Activated naive CD4-positive, alpha-beta T cell treated with anti-CD3 and anti-CD28 coated beads, Interleukin-2, amount 50 U/mL, for 24 hours (primary cell): ENCODE data around the gene PTH1R.

Experiments used
- H3K27ac Mint-ChIP-seq: one replicate; pipeline ENCODE4 v1.8.0; 2021; ENCODE audit warnings: mild to moderate bottlenecking, mixed read lengths
- H3K27me3 Mint-ChIP-seq: one replicate; pipeline ENCODE4 v1.8.0; 2021; ENCODE audit warnings: mixed read lengths
- H3K36me3 Mint-ChIP-seq: one replicate; pipeline ENCODE4 v1.8.0; 2021; ENCODE audit warnings: mixed read lengths
- H3K4me1 Mint-ChIP-seq: one replicate; pipeline ENCODE4 v1.8.0; 2021; ENCODE audit warnings: mixed read lengths
- H3K4me3 Mint-ChIP-seq: one replicate; pipeline ENCODE4 v1.8.0; 2021; ENCODE audit warnings: mild to moderate bottlenecking, mixed read lengths
- H3K9me3 Mint-ChIP-seq: one replicate; pipeline ENCODE4 v1.8.0; 2021; ENCODE audit warnings: mixed read lengths

The PTH1R gene

GRCh38 chr3:46928282-46928681 lies 50.8 kb downstream of the PTH1R start:
- no peaks in the 10 kb centered on the region for H3K27me3 Mint-ChIP-seq
- peak overlapping the region; percentile 88 for H3K27ac Mint-ChIP-seq
- peak overlapping the region; percentile 34 for H3K4me3 Mint-ChIP-seq
- peaks cover 11% of the 10 kb centered on the region for H3K36me3 Mint-ChIP-seq
- H3K4me1 Mint-ChIP-seq = peaks cover 54% of the 10 kb centered on the region
- no peaks in the 10 kb centered on the region for H3K9me3 Mint-ChIP-seq

- Mint-ChIP-seq H3K36me3 (peaks cover 9% of the 10 kb centered on the region), H3K4me1 (peaks cover 58% of the 10 kb centered on the region), H3K4me3 (no peak overlapping the region), H3K27me3 (no peaks in the 10 kb centered on the region), H3K27ac (peak overlapping the region; percentile 60), H3K9me3 (no peaks in the 10 kb centered on the region)
Observed at GRCh38 chr3:46929324-46929723, 51.8 kb downstream of the PTH1R start.

DNA sequence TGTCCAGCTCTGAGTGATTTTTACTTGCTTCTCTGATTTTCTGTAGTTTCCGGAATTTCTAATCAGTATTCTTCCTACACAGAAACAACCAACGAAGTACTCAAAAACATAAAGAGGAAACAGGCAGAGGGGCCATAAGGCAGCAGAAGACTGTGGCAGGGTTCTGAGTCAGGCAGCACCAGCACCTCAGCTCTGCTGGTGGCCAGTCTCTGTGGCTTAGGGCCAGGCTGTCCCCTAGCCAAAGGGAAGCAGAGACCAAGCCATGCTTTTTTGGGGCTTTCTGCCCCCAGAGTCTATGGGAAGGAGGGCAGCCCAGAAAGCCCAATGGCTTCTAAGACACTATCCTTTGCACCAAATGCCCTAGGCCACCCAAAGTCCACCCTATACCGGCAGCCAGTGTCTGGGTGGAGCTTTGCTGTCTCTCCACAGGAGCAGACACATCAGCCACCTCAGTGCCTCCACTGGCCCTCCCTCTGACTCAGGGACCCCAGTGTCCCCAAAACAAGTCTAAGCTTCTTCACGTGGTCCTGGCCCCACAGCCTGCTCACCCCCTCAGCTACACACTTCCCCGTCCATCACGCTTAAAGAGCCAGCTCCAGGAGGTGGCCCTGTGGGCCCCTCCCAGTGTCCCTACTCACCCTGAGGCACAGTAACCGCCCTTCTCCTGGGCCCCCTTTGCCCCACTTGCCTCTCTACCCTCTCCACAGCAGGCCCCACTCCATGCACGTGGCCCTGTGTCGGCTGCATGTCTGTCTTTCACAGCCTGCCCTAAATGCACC lies 52.8 kb downstream of the PTH1R start:
- no peaks in the 10 kb centered on the region for H3K9me3 Mint-ChIP-seq
- no peaks in the 10 kb centered on the region for H3K27me3 Mint-ChIP-seq
- peaks cover 62% of the 10 kb centered on the region for H3K4me1 Mint-ChIP-seq
- H3K27ac Mint-ChIP-seq = peak overlapping the region; percentile 56
- no peak overlapping the region for H3K4me3 Mint-ChIP-seq
- peaks cover 9% of the 10 kb centered on the region for H3K36me3 Mint-ChIP-seq

- H3K36me3 Mint-ChIP-seq = peaks cover 9% of the 10 kb centered on the region
- no peak overlapping the region for H3K4me3 Mint-ChIP-seq
- no peaks in the 10 kb centered on the region for H3K9me3 Mint-ChIP-seq
- H3K4me1 Mint-ChIP-seq = peaks cover 68% of the 10 kb centered on the region
- no peaks in the 10 kb centered on the region for H3K27me3 Mint-ChIP-seq
- peak overlapping the region; percentile 56 for H3K27ac Mint-ChIP-seq
Observed at GRCh38 chr3:46930945-46931403, 53.5 kb downstream of the PTH1R start.

DNA sequence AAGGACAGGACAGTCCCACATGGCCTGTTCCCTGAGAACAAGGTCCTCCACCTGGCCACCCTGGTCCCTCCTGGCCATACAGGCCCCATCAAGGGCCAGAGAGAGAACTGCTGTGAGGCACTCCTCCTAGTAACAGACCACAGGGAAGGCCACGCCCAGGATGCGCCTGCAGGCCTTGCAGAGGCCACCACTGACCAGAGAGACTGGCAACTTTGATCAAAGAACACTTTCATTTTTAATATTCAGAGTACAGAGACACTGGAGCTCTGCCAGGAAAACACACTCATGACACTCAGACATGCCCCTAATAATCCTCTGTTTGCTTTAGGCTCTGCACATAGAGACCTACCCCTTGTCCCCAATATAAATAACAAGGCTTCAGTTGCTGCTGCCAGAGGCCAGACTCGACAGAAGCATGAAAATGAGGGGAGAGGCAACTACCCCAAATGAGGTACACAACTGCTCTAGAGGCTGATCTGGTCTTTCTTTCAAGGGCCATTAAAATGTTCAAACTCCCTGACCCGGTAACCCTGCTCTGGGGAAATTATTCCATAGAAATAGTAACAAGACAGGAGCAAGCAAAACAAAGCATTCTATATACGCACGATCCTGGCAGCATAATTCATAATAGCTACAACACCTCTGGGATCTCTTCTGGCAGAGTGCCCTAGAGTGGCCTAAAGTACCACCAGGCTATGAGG lies 54.3 kb downstream of the PTH1R start:
- peak overlapping the region; percentile 44 for H3K4me3 Mint-ChIP-seq
- H3K36me3 Mint-ChIP-seq = peaks cover 9% of the 10 kb centered on the region
- H3K9me3 Mint-ChIP-seq = no peaks in the 10 kb centered on the region
- H3K27me3 Mint-ChIP-seq = no peaks in the 10 kb centered on the region
- peak overlapping the region; percentile 86 for H3K27ac Mint-ChIP-seq
- H3K4me1 Mint-ChIP-seq = peaks cover 75% of the 10 kb centered on the region

DNA sequence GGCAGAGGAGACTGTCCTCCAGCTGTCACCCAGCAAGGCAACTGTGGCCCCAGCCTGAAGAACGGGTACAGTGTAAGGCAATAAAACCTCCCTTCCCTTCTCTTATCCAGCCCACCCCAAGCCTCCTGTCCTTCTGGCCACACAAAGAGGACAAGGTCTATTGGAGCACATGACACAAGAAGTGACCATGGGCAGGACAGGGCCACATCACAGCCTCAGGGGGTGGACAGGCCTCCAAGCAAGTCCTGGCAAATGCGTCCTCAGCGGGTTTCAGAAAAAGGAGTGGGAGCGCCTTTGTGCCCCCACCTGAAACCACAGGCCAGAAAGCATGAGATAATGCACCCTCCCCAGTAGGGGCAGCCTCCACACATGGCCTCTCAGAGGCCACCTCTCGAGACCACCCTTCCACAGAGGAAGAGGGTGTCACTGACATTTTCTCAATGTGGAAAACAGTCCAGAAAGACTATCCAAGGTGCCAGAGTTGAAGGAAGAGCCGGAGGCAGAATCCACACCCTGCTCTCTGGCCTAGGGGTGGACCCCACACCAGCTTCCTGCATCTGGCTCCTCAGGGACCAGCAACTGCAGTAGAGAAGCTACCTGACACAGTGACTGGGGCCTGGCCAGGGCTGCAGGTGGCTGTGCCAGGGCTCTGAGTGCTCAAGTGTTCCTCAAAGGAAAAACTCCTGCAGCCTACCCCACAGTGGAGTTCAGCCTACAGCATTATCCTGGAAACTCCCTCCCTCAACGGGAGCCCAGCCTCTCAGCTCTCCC lies 55.1 kb downstream of the PTH1R start:
- H3K9me3 Mint-ChIP-seq = no peaks in the 10 kb centered on the region
- peak overlapping the region; percentile 24 for H3K27ac Mint-ChIP-seq
- H3K27me3 Mint-ChIP-seq = no peaks in the 10 kb centered on the region
- no peak overlapping the region for H3K4me3 Mint-ChIP-seq
- peaks cover 67% of the 10 kb centered on the region for H3K4me1 Mint-ChIP-seq
- peaks cover 7% of the 10 kb centered on the region for H3K36me3 Mint-ChIP-seq

DNA sequence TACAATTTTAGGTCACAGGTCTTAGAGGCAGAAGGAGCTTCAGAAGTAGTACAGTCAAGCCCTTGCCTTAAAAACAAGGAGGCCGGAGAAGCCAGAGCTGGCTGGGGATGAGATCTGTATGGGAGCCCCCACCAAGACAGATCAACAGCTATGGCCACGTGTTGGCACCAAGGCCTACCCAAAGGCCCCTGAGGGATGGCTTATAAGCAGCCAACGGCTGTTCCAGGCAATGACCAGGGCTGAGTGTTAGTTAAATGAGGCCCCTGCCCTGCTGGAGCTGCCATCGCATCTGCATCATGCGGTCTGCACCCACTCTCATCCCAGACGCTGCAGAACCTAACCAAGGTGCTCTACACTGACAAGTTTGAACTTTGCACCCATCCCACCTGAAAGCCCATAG lies 55.7 kb downstream of the PTH1R start:
- H3K9me3 Mint-ChIP-seq = no peaks in the 10 kb centered on the region
- peaks cover 62% of the 10 kb centered on the region for H3K4me1 Mint-ChIP-seq
- peaks cover 7% of the 10 kb centered on the region for H3K36me3 Mint-ChIP-seq
- peak overlapping the region; percentile 23 for H3K27ac Mint-ChIP-seq
- H3K27me3 Mint-ChIP-seq = no peaks in the 10 kb centered on the region
- no peak overlapping the region for H3K4me3 Mint-ChIP-seq

- H3K9me3 Mint-ChIP-seq = no peaks in the 10 kb centered on the region
- no peaks in the 10 kb centered on the region for H3K27me3 Mint-ChIP-seq
- peaks cover 5% of the 10 kb centered on the region for H3K36me3 Mint-ChIP-seq
- H3K4me3 Mint-ChIP-seq = no peak overlapping the region
- H3K4me1 Mint-ChIP-seq = peaks cover 58% of the 10 kb centered on the region
- no peak overlapping the region for H3K27ac Mint-ChIP-seq
Observed at GRCh38 chr3:46934072-46934471, 56.6 kb downstream of the PTH1R start.

DNA sequence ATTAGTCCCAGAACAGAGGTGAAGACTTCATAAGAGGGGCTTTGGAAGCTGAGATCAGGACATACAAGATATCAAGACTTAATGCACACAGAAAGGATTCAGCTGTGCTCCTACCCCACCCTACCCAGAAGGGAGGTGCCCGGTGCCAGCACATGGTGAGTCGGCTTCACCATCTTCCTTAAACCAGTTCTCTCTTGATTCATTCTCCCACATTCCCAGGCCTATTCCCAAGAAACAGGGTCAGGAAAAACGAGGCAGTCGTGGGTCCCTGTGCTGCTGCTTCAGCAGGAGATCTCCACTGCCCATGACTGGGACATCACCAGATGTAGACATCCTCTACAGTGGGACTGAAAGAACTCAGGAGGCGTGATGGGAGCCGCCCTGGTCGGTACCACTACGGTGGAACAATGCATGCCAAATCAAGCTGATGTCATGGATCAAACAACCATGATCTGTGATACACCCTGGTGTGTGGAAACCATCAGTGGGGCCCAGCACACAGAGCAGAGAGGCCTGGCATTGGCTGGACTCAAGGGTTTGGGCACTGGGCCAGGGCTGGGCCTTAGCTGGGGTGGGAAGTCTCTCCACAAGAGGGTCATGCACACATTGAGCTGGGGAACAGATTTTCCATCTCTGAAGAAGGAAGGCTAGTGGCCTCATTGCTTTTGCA lies 57.1 kb downstream of the PTH1R start:
- peaks cover 4% of the 10 kb centered on the region for H3K36me3 Mint-ChIP-seq
- no peaks in the 10 kb centered on the region for H3K9me3 Mint-ChIP-seq
- H3K4me3 Mint-ChIP-seq = no peak overlapping the region
- H3K27me3 Mint-ChIP-seq = no peaks in the 10 kb centered on the region
- peaks cover 58% of the 10 kb centered on the region for H3K4me1 Mint-ChIP-seq
- H3K27ac Mint-ChIP-seq = no peak overlapping the region

GRCh38 chr3:46935168-46935858 lies 57.8 kb downstream of the PTH1R start:
- peak overlapping the region; percentile 23 for H3K27ac Mint-ChIP-seq
- H3K27me3 Mint-ChIP-seq = no peaks in the 10 kb centered on the region
- H3K36me3 Mint-ChIP-seq = peaks cover 5% of the 10 kb centered on the region
- H3K4me1 Mint-ChIP-seq = peaks cover 64% of the 10 kb centered on the region
- no peak overlapping the region for H3K4me3 Mint-ChIP-seq
- no peaks in the 10 kb centered on the region for H3K9me3 Mint-ChIP-seq

DNA sequence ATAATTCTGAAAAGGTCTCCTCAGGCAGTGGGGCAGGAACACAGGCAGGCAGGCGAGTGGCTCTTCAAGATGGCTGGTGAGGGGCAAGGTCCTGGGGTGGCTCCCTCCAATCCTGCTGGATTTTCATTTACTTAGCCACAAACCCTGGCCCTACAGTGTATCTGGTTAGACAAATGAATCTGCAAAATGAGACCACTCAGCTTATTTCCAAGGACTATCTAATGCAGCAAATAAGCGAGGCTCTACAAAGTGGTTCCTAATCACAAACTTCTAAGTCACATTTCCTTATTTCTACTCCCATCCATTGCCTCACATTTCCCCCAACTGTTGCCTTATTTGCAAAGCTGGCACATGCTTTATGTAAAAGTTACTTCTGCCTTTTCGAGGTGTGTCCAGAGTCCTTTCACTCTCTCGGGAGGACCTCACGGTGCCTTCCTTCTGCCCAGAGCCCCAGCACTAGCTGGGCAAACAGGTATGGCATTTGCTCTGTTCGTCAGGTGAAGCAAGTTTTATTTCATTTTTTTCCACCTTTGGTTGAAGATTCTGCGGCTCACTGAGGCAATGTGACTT lies 58.6 kb downstream of the PTH1R start:
- no peak overlapping the region for H3K4me3 Mint-ChIP-seq
- peaks cover 61% of the 10 kb centered on the region for H3K4me1 Mint-ChIP-seq
- peaks cover 7% of the 10 kb centered on the region for H3K36me3 Mint-ChIP-seq
- no peaks in the 10 kb centered on the region for H3K27me3 Mint-ChIP-seq
- H3K27ac Mint-ChIP-seq = peak overlapping the region; percentile 23
- no peaks in the 10 kb centered on the region for H3K9me3 Mint-ChIP-seq

- Mint-ChIP-seq H3K4me3 (no peak overlapping the region), H3K27me3 (no peaks in the 10 kb centered on the region), H3K27ac (no peak overlapping the region), H3K36me3 (peaks cover 7% of the 10 kb centered on the region), H3K4me1 (peaks cover 54% of the 10 kb centered on the region), H3K9me3 (no peaks in the 10 kb centered on the region)
Observed at GRCh38 chr3:46936733-46937250, 59.3 kb downstream of the PTH1R start.

DNA sequence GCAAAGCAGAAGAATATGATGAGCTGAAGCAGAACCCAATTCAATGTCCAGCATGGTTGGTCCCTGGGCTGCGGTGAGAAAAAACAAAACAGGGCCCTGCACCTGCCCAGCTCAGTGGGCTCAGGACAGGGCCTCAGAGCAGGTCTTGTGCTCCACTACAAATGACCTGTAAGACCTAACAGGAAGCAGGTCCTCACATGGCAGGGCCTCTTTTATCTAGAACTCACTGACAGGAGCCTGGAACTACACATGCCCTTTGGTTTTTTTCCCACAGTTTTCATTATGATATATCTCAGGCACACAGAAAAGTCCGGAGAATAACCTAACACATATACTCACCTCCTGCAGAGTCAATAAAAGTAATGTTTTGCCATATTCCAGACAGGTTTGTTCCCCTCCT lies 60.6 kb downstream of the PTH1R start:
- H3K27ac Mint-ChIP-seq = peak overlapping the region; percentile 41
- peaks cover 52% of the 10 kb centered on the region for H3K4me1 Mint-ChIP-seq
- H3K4me3 Mint-ChIP-seq = no peak overlapping the region
- peaks cover 7% of the 10 kb centered on the region for H3K36me3 Mint-ChIP-seq
- no peaks in the 10 kb centered on the region for H3K27me3 Mint-ChIP-seq
- H3K9me3 Mint-ChIP-seq = no peaks in the 10 kb centered on the region
